ENCODE results near the gene PPP1CB. TPM values are rescaled to one million over a fixed set of nuclear protein-coding genes. Genes with fewer than 3 reads are reported as not detected.
"Not testable (repeated sequence)": the region's sequence is repeated elsewhere in the genome, so short reads cannot be mapped to it uniquely, and the experiment has no call there.

PPP1CB gene
- total and polyA plus RNA-seq, 2 experiments from 2014 or later: 161 to 269 TPM

DNA sequence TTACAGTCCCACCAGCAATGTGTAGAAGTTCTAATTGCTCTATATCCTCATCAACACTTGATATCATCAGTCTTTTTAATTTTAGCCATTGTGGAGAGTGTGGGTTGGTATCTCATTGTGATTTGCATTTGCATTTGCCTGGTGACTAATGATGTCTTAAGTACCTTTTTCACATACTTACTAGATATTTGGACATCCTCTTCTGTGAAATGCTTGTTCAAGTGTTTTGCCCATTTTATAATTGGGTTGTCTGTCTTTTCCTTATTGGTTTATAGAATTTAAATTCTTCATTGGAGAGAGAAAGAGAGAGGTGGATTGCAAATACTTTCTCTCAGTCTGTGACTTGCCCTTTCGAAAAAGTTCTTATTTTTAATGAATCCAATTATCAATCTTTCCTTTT, 14.0 kb upstream of the PPP1CB start:
- TF ChIP-seq EZH2phosphoT487 (IDR thresholded peaks at IDR 0.05; ENCODE audit: low read depth, severe bottlenecking, unreplicated experiment) (no peak), EZH2 (IDR thresholded peaks at IDR 0.05; ENCODE audit: borderline replicate concordance) (no peak)
- TF ChIP-seq, protein P1, sequence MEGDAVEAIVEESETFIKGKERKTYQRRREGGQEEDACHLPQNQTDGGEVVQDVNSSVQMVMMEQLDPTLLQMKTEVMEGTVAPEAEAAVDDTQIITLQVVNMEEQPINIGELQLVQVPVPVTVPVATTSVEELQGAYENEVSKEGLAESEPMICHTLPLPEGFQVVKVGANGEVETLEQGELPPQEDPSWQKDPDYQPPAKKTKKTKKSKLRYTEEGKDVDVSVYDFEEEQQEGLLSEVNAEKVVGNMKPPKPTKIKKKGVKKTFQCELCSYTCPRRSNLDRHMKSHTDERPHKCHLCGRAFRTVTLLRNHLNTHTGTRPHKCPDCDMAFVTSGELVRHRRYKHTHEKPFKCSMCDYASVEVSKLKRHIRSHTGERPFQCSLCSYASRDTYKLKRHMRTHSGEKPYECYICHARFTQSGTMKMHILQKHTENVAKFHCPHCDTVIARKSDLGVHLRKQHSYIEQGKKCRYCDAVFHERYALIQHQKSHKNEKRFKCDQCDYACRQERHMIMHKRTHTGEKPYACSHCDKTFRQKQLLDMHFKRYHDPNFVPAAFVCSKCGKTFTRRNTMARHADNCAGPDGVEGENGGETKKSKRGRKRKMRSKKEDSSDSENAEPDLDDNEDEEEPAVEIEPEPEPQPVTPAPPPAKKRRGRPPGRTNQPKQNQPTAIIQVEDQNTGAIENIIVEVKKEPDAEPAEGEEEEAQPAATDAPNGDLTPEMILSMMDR (IDR thresholded peaks at IDR 0.05; ENCODE audit: poor library complexity): no peak
- H2AFZ ChIP-seq: no peak overlapping the region
- no peak overlapping the region for H3K27ac ChIP-seq
- no peak for DNase-seq (ENCODE audit: low spot score)
- H3K36me3 ChIP-seq (replicated peaks; ENCODE audit: insufficient read depth, low read depth): no peaks in the 10 kb centered on the region
- H3K4me2 ChIP-seq: no peak overlapping the region
- H3K4me3 ChIP-seq: no peak overlapping the region
- H3K4me1 ChIP-seq (ENCODE audit: insufficient read depth): no peaks in the 10 kb centered on the region
- no peaks in the 10 kb centered on the region for H4K20me1 ChIP-seq (ENCODE audit: insufficient read depth, poor library complexity, severe bottlenecking)
- H3K27me3 ChIP-seq: no peaks in the 10 kb centered on the region
- WGBS (ENCODE audit: low lambda C conversion rate, missing lambda C conversion rate): 97% methylated on average over 1 of the region's 1 CpG
- H3K9me2 ChIP-seq (replicated peaks; ENCODE audit: insufficient read depth): no peaks in the 10 kb centered on the region
- no peaks in the 10 kb centered on the region for H3K9me3 ChIP-seq (ENCODE audit: low read depth)
- no peaks in the 10 kb centered on the region for H3K79me2 ChIP-seq

GRCh38 chr2:28742619-28743018, 9.0 kb upstream of the PPP1CB start:
- not testable (repeated sequence) for H3K9me2 ChIP-seq (replicated peaks; ENCODE audit: insufficient read depth); H3K4me2 ChIP-seq; H3K27me3 ChIP-seq; H4K20me1 ChIP-seq (ENCODE audit: insufficient read depth, poor library complexity, severe bottlenecking); DNase-seq (ENCODE audit: low spot score); H3K9me3 ChIP-seq (ENCODE audit: low read depth); H3K36me3 ChIP-seq (replicated peaks; ENCODE audit: insufficient read depth, low read depth); H3K79me2 ChIP-seq; H3K27ac ChIP-seq; H3K4me1 ChIP-seq (ENCODE audit: insufficient read depth); H2AFZ ChIP-seq; H3K4me3 ChIP-seq
- WGBS (ENCODE audit: low lambda C conversion rate, missing lambda C conversion rate): 98% methylated on average over 6 of the region's 6 CpGs

- H3K4me2 ChIP-seq: no peak overlapping the region
- H3K79me2 ChIP-seq: no peaks in the 10 kb centered on the region
- 75% methylated on average over 2 of the region's 2 CpGs for WGBS (ENCODE audit: low lambda C conversion rate, missing lambda C conversion rate)
- H3K4me3 ChIP-seq: no peak overlapping the region
- H3K27ac ChIP-seq: no peak overlapping the region
- H2AFZ ChIP-seq: no peak overlapping the region
- no peak for DNase-seq (ENCODE audit: low spot score)
- H3K27me3 ChIP-seq: no peaks in the 10 kb centered on the region
- no peaks in the 10 kb centered on the region for H3K9me2 ChIP-seq (replicated peaks; ENCODE audit: insufficient read depth)
- no peaks in the 10 kb centered on the region for H4K20me1 ChIP-seq (ENCODE audit: insufficient read depth, poor library complexity, severe bottlenecking)
- TF ChIP-seq EZH2phosphoT487 (IDR thresholded peaks at IDR 0.05; ENCODE audit: low read depth, severe bottlenecking, unreplicated experiment) (no peak), EZH2 (IDR thresholded peaks at IDR 0.05; ENCODE audit: borderline replicate concordance) (no peak)
- TF ChIP-seq, protein P1 (IDR thresholded peaks at IDR 0.05; ENCODE audit: poor library complexity): no peak
- H3K9me3 ChIP-seq (ENCODE audit: low read depth): no peaks in the 10 kb centered on the region
- no peaks in the 10 kb centered on the region for H3K36me3 ChIP-seq (replicated peaks; ENCODE audit: insufficient read depth, low read depth)
- H3K4me1 ChIP-seq (ENCODE audit: insufficient read depth): peaks cover 18% of the 10 kb centered on the region
These were observed 6.4 kb upstream of the PPP1CB start for GRCh38 chr2:28745225-28745624.

- H3K79me2 ChIP-seq: no peaks in the 10 kb centered on the region
- no peak overlapping the region for H3K4me2 ChIP-seq
- no peaks in the 10 kb centered on the region for H3K36me3 ChIP-seq (replicated peaks; ENCODE audit: insufficient read depth, low read depth)
- H2AFZ ChIP-seq: no peak overlapping the region
- no peak overlapping the region for H3K4me3 ChIP-seq
- H3K27me3 ChIP-seq: no peaks in the 10 kb centered on the region
- TF ChIP-seq EZH2phosphoT487 (IDR thresholded peaks at IDR 0.05; ENCODE audit: low read depth, severe bottlenecking, unreplicated experiment) (no peak), EZH2 (IDR thresholded peaks at IDR 0.05; ENCODE audit: borderline replicate concordance) (no peak)
- TF ChIP-seq, protein P1 (IDR thresholded peaks at IDR 0.05; ENCODE audit: poor library complexity): no peak
- H3K4me1 ChIP-seq (ENCODE audit: insufficient read depth): peaks cover 24% of the 10 kb centered on the region
- no peaks in the 10 kb centered on the region for H3K9me3 ChIP-seq (ENCODE audit: low read depth)
- H4K20me1 ChIP-seq (ENCODE audit: insufficient read depth, poor library complexity, severe bottlenecking): no peaks in the 10 kb centered on the region
- no peaks in the 10 kb centered on the region for H3K9me2 ChIP-seq (replicated peaks; ENCODE audit: insufficient read depth)
- no peak for DNase-seq (ENCODE audit: low spot score)
- H3K27ac ChIP-seq: no peak overlapping the region
- 98% methylated on average over 4 of the region's 4 CpGs for whole genome bisulfite sequencing (ENCODE audit: low lambda C conversion rate, missing lambda C conversion rate)
These were observed 5.8 kb upstream of the PPP1CB start for GRCh38 chr2:28745876-28746275.

Data from hepatocyte (in vitro differentiated cells).